Measurements from ENCODE around the gene RNASEH1.
"Not testable (repeated sequence)": the region's sequence is repeated elsewhere in the genome, so short reads cannot be mapped to it uniquely, and the experiment has no call there.

The RNASEH1 gene

GRCh38 chr2:3594493-3595281 lies 36.6 kb upstream of the RNASEH1 start, which contains the start of gene COLEC11:
Gene COLEC11 (plus strand): TSS chr2:3595112. CDS start chr2:3604341, 9,229 bp downstream.
- no peak for DNase-seq (ENCODE audit: low read depth in 2 of 2, low spot score in 1 of 2)

DNA sequence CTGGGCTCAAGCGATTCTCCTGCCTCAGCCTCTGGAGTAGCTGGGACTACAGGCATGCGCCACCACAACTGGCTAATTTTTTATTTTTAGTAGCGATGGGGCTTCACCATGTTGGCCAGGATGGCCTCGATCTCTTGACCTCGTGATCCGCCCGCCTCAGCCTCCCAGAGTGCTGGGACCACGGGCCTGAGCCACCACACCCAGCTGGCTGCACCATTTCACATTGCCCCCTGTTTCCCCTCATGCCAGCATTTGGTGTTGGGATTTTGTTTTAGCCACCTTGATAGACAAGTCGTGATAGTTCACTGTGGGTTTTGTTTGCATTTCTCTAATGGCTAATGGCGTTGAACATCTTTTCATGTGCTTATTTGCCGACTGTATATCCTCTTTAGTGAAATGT lies 31.0 kb upstream of the RNASEH1 start:
- no peak for DNase-seq (ENCODE audit: low read depth in 2 of 2, low spot score in 1 of 2)

- DNase-seq (ENCODE audit: low read depth in 2 of 2, low spot score in 1 of 2) = no peak
Observed at GRCh38 chr2:3588084-3588483, 30.0 kb upstream of the RNASEH1 start.

DNA sequence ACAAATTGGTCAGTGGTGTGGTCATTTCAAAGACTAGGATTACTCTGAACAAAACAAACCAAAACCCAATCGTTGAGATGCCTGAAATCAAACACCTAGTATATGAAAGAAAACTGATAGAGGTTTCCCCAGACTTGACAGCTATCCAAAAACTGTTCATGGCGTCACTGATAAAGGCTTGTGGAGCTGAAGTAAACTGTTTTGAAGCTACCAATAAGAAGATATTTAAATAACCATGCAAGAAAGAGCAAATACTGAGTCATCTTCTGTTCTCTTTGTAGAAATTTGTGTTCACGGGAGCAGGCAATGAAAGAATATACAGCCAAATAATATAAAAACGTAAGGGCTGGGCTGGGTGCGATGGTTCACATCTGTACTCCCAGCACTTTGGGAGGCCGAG lies 29.3 kb upstream of the RNASEH1 start:
- no peak for DNase-seq (ENCODE audit: low read depth in 2 of 2, low spot score in 1 of 2)

GRCh38 chr2:3587021-3587420 lies 28.9 kb upstream of the RNASEH1 start:
- DNase-seq (ENCODE audit: low read depth in 2 of 2, low spot score in 1 of 2) = no peak

GRCh38 chr2:3586220-3586619 lies 28.1 kb upstream of the RNASEH1 start:
- no peak for DNase-seq (ENCODE audit: low read depth in 2 of 2, low spot score in 1 of 2)

DNA sequence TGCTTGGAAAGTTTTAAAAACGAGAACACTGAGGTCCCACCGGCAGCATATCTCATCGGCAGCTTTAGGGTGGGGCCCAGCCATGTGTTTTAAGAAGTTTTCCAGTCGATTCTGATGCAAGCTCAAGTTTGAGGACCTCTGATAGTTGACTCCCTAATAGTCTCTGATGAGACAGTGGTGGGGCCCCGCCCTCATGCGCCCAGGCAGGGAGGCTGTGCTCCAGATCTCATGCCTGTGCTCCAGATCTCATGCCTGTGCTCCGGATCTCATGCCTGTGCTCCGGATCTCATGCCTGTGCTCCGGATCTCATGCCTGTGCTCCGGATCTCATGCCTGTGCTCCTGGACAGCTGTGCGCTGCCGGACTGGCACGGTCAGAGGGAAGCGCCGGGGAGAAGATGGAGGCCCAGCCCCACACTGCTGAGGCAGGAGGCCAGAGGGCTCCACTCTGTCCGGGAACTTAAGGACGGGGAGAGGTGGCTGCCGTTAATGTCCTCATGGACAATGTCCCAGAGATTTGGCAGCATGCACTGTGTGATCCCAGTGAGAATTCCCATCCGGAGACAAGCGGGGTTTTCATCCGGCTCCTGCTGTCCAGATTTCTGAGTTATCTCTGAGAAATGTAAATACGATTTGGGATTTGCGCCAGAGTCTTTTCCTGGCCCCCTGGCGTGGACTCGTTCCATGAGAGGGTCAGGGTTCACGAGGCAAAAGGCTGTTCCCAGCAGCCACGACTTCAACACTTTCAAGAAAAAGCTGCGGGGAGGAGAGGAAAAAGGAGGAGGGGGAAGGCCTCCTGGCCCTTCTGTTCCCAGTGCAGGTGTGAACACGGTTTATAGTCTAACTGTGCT lies 27.4 kb upstream of the RNASEH1 start:
- no peak for DNase-seq (ENCODE audit: low read depth in 2 of 2, low spot score in 1 of 2)

GRCh38 chr2:3584608-3585260 lies 26.6 kb upstream of the RNASEH1 start:
- no peak for DNase-seq (ENCODE audit: low read depth in 2 of 2, low spot score in 1 of 2)

DNA sequence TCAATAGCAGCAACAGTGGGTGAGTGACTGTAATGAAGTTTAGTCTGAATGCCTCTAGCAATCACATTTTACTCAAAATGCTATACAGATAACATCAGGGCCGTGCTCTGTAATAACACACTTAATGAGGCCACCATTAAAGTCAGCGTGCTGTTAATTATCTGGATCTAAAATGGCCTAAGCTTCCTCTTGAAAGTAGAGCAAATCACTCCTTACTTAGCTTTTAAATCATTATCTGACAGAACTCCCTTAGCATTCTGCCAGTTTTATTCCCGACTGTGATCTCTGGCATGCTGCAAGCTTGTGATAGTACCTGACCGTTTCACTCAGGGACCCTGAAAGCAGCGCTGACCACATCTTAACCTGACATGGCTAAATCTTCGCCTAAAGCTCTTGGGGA lies 25.9 kb upstream of the RNASEH1 start:
- DNase-seq (ENCODE audit: low read depth in 2 of 2, low spot score in 1 of 2) = no peak

GRCh38 chr2:3581367-3582262 lies 23.5 kb upstream of the RNASEH1 start:
- no peak for DNase-seq (ENCODE audit: low read depth in 2 of 2, low spot score in 1 of 2)

GRCh38 chr2:3580449-3580848 lies 22.3 kb upstream of the RNASEH1 start:
- no peak for DNase-seq (ENCODE audit: low read depth in 2 of 2, low spot score in 1 of 2)

GRCh38 chr2:3578987-3579386 lies 20.9 kb upstream of the RNASEH1 start:
- DNase-seq (ENCODE audit: low read depth in 2 of 2, low spot score in 1 of 2) = no peak

DNA sequence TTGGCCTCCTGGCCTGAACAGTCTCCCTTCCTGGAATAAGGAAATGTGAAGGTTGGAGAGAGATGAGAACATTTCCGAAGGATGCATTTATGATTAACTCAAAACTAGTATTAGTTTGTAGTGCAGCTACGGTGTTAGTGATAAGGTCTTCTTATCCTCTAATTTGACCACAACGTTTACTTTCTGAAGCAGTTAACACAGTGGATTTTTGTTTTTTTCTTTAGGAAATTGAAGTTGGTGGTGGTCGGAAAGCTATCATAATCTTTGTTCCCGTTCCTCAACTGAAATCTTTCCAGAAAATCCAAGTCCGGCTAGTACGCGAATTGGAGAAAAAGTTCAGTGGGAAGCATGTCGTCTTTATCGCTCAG lies 18.1 kb upstream of the RNASEH1 start:
- not testable (repeated sequence) for DNase-seq (ENCODE audit: low read depth in 2 of 2, low spot score in 1 of 2)

DNA sequence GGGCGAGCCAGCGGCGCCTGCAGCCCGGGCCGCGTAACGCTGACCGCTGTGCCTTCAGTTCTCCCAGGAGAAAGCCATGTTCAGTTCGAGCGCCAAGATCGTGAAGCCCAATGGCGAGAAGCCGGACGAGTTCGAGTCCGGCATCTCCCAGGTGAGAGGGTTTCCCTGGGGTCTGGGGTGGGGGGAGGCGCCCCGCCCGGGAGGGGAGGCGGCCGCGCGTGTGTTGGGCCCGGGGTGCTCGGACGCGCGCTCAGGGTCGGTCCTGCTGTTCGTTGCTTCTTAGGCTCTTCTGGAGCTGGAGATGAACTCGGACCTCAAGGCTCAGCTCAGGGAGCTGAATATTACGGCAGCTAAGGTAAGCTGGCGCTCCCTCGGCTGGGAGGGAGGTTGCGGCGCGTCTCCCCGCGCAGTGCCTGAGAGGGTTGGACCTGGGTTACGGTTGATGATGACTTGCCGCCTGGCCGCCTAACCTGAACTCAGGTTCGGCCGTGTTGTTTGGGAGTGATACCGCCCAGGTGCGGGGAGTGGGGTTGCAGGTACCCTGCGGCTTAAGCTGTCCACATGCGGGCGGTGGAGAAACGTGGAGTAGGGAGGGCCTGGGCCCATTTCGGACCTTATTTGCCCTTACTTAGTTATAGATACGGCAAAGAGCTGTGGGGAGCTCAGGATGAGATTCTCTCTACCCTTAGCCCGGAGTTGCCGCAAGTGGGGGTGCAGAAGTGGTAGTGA lies 17.6 kb upstream of the RNASEH1 start:
- no peak for DNase-seq (ENCODE audit: low read depth in 2 of 2, low spot score in 1 of 2)

DNA sequence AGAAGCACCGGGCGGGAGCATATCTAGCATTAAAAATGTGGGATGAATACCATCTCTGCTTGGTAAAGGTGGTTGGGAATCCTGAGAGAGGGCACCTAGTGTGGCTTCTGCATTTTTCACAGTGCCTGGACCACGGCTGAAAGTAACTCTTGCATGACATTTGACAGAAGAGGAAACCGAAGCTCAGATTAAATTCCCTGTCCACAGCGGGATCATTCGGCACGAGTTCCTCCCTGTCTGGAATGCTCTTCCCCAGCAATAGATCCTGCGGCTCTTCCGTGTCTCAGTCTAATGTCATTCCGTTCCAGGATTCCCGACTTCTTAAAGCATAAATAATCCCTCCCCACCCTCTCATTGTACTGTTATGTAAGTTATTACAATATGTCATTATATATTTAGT lies 16.0 kb upstream of the RNASEH1 start:
- DNase-seq (ENCODE audit: low read depth in 2 of 2, low spot score in 1 of 2) = no peak

GRCh38 chr2:3572620-3573019 lies 14.5 kb upstream of the RNASEH1 start:
- no peak for DNase-seq (ENCODE audit: low read depth in 2 of 2, low spot score in 1 of 2)

- no peak for DNase-seq (ENCODE audit: low read depth in 2 of 2, low spot score in 1 of 2)
Observed at GRCh38 chr2:3571284-3571683, 13.2 kb upstream of the RNASEH1 start.

- not testable (repeated sequence) for DNase-seq (ENCODE audit: low read depth in 2 of 2, low spot score in 1 of 2)
Observed at GRCh38 chr2:3569656-3570055, 11.5 kb upstream of the RNASEH1 start.

DNA sequence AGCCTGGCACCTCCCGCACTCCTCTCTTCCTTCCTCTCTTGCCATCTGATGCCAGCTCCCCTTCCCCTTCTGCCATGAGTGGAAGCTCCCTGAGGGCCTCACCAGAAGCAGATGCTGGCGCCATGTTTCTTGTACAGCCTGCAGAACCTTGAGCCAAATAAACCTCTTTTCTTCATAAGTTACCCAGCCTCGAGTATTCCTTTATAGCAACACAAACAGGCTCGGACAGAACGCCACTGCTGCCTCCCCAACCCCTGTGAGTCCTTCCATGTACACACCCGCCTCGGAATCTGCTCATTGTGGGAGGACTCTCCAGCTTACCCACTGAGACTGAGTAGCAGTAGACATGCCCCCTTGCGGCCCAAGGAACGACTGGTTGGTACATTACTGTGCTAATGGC lies 8.7 kb upstream of the RNASEH1 start:
- DNase-seq (ENCODE audit: low read depth in 2 of 2, low spot score in 1 of 2) = no peak

DNA sequence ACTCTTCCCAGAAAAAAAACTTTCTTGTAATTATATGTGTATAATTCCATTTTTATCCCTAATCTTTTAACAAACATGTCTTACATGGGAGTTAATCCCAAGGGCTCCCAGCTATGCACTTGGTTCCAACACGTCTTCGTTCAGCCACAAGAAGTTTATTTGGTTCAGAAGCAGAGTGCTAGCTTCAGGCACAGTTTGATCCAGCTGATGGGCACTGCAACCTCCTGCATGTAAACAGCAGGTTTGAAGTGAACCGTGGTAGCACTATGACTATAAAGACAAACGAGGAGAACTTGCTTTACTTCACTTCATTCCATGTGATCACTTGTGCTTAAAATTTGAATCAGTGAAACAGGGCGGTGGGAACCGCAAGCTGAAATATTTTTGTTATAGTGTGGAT lies 7.0 kb upstream of the RNASEH1 start:
- no peak for DNase-seq (ENCODE audit: low read depth in 2 of 2, low spot score in 1 of 2)

Measured in stimulated activated CD8-positive, alpha-beta memory T cell treated with anti-CD3 and anti-CD28 coated beads, Interleukin-4, amount 100 ng/mL, for 4 hours (primary cell).